Upper lobe of left lung (tissue), 6 donors: ENCODE measurements around the gene MAP1B. TPM values are rescaled to one million over a fixed set of nuclear protein-coding genes. Genes with fewer than 3 reads are reported as not detected.
A peak's percentile ranks its signal among the peaks of the same experiment; 100 is the strongest.

Source experiments
- ATAC-seq, 2 donors: fragments of 200-7000 bp; cut with Tn5 transposase; one replicate each; pipeline ENCODE4 v1.9.1; 2022; ENCODE audit warnings: mild to moderate bottlenecking in 2 of 2, moderate library complexity in 2 of 2; ENCODE audit not compliant: low FRiP score in 2 of 2
- DNase-seq, 2 donors: peaks; one replicate each; pipeline ENCODE4 v3.0.0-alpha.2; 2019 to 2020
- H3K27ac ChIP-seq, 4 donors: fragments of 200-600 bp; sonication (generic); one replicate each; pipeline ENCODE4 v1.5.1; 2016 to 2019
- H3K27me3 ChIP-seq, 4 donors: fragments of 200-600 bp; sonication (generic); one replicate each; pipeline ENCODE4 v1.5.1; 2017 to 2019
- H3K36me3 ChIP-seq, 4 donors: fragments of 200-600 bp; sonication (generic); one replicate each; pipeline ENCODE4 v1.5.1; 2016 to 2019
- H3K4me1 ChIP-seq, 4 donors: fragments of 200-600 bp; sonication (generic); one replicate each; pipeline ENCODE4 v1.5.1; 2018 to 2019
- H3K4me3 ChIP-seq, 4 donors: fragments of 200-600 bp; sonication (generic); one replicate each; pipeline ENCODE4 v1.5.1; 2017 to 2019; ENCODE audit warnings: mild to moderate bottlenecking in 2 of 4, moderate library complexity in 1 of 4
- H3K9me3 ChIP-seq, 4 donors: fragments of 200-600 bp; sonication (generic); one replicate each; pipeline ENCODE4 v1.5.1; 2018 to 2019
- EP300 ChIP-seq, 4 donors: sonication (generic); formaldehyde crosslinking; IDR thresholded peaks; one replicate each; pipeline ENCODE4 v1.5.1; 2017; ENCODE audit warnings: antibody characterized with exemption in 4 of 4, control low read depth in 2 of 4
- POLR2A ChIP-seq, 4 donors: fragments of 450-650 bp; IDR thresholded peaks; one replicate each; pipeline ENCODE4 v1.5.1; 2016 to 2017; ENCODE audit warnings: antibody characterized with exemption in 4 of 4, mild to moderate bottlenecking in 2 of 4
- POLR2AphosphoS5 ChIP-seq, 2 donors: sonication (generic); formaldehyde crosslinking; IDR thresholded peaks; one replicate each; pipeline ENCODE4 v1.5.1; 2017; ENCODE audit warnings: antibody characterized with exemption in 2 of 2
- WGBS, 2 donors: methylation state at CpG; one replicate each; pipeline ENCODE4 v1.1.5; 2017 to 2018; 5-methylcytosine and 5-hydroxymethylcytosine counted together
- total RNA-seq, 6 donors: library from RNA; depleted of rRNA in 4 of 6; stranded (reverse); fragments of >200 nt in 4 of 6; gene quantifications; one replicate each; pipeline versions ENCODE4 v1.1.0 to v1.2.1, GENCODE V29; 2016 to 2021
- TF ChIP-seq, protein P1 (sequence below), 6 experiments: fragments of 450-650 bp in 4 of 6; fragments of 200-600 bp in 2 of 6; sonication (generic) in 2 of 6; IDR thresholded peaks; one replicate each; pipeline ENCODE4 v1.5.1; 2016 to 2019; ENCODE audit warnings: antibody characterized with exemption in 6 of 6
- donor health status: DM: no; HTN: no; CAD: no; lungs with moderate emphysema.
- donor health status: DM: no; HTN: yes; CAD: no; lungs with severe emphysema.

MAP1B gene
- total RNA-seq, 6 donors from 2014 or later, result 21.6 to 59.4 (median 38.0) TPM

DNA sequence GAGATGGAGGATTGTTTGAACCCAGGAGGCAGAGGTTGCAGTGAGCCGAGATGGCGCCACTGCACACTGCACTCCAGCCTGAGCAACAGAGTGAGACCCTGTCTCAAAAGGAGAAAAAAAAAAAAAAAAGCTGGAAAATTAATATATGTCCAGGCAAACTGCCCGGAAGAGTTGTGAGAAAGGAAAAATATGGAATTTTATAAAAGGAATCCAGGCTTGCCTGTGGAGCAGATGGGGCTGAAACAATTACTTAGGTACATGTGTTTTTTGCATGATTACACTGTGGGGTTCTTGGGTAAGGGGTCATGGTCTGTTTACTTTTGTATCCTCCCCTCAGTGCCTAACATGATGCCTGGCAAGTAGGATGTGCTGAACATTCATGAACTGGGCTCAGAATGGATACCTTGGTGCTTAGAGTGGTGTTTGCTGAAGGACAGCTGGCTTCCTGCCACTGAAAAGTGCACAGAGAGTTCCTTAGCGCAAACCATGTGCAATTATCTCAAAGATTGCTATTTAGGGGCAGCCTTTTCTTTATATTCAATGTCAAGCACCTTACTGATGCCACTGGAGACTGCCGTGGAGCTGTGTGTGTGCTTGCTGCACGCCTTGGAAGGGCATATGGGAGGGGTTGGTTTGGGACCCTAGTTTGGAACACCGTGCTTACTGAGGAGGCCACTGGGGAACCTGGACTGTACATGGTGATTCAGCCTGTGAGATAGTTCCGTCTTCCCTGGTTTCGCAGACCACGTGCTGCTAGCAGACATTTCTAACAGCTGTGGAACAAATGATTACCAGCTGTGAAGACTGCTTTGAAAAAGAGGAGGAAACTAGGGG is 78.4 kb downstream of the MAP1B start:
- Histone ChIP-seq H3K27me3 (no peaks in the 10 kb centered on the region), H3K4me3 (no peak overlapping the region), H3K9me3 (no peaks in the 10 kb centered on the region), H3K36me3 (no peaks in the 10 kb centered on the region), H3K4me1 (no peaks in the 10 kb centered on the region), H3K27ac (no peak overlapping the region)
- TF ChIP-seq POLR2A (IDR thresholded peaks at IDR 0.05), result no peak
- TF ChIP-seq, protein P1, sequence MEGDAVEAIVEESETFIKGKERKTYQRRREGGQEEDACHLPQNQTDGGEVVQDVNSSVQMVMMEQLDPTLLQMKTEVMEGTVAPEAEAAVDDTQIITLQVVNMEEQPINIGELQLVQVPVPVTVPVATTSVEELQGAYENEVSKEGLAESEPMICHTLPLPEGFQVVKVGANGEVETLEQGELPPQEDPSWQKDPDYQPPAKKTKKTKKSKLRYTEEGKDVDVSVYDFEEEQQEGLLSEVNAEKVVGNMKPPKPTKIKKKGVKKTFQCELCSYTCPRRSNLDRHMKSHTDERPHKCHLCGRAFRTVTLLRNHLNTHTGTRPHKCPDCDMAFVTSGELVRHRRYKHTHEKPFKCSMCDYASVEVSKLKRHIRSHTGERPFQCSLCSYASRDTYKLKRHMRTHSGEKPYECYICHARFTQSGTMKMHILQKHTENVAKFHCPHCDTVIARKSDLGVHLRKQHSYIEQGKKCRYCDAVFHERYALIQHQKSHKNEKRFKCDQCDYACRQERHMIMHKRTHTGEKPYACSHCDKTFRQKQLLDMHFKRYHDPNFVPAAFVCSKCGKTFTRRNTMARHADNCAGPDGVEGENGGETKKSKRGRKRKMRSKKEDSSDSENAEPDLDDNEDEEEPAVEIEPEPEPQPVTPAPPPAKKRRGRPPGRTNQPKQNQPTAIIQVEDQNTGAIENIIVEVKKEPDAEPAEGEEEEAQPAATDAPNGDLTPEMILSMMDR (IDR thresholded peaks at IDR 0.05), result no peak
- no peak for TF ChIP-seq EP300 (IDR thresholded peaks at IDR 0.05)
- no peak for TF ChIP-seq POLR2AphosphoS5 (IDR thresholded peaks at IDR 0.05)
- ATAC-seq, result peak in 1 of 2 donors; percentile 83
- no peak for DNase-seq
- WGBS, 2 donors, result 81 to 90% methylated on average over 10 of the region's 10 CpGs

DNA sequence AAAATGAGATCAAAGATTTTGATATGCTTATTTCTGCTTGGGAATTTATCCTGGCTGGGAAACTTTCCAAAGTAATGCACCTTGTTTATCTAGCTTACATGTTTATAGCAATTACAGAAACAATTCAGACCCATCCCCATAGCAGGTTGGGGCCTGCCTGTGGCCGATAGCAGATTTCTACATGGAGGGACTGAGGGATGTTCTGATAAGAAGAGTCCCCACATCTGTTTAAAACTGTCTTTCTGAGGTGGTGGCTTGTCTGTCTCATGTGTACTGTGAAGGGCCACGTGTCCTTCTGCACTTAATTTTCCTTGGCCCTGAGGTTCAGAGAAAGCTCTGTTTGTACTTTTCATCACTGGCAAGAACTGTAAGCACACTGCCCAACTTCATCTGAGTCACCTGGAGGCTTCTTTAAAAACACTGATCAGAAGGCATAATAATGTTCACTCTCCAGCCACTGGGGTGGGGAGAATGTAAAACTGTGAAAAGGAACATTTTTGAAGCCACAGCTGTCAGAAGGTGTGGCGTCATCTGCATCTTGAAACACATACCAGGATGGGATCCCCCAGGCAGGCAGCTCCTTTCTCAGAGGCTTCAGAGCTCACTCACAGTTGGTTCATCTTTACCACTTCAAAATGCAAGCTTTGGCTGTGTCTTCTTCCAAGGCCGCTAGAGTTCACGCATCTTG is 80.3 kb downstream of the MAP1B start:
- peak in 1 of 2 donors; percentile 9 for ATAC-seq
- no peak overlapping the region for H3K27ac ChIP-seq
- TF ChIP-seq EP300 (IDR thresholded peaks at IDR 0.05), result no peak
- H3K9me3 ChIP-seq, result no peaks in the 10 kb centered on the region
- H3K4me1 ChIP-seq, result no peaks in the 10 kb centered on the region
- no peak for DNase-seq
- WGBS, 2 donors, result 78 to 95% methylated on average over 5 of the region's 5 CpGs
- no peaks in the 10 kb centered on the region for H3K36me3 ChIP-seq
- H3K4me3 ChIP-seq, result no peak overlapping the region
- H3K27me3 ChIP-seq, result no peaks in the 10 kb centered on the region

DNA sequence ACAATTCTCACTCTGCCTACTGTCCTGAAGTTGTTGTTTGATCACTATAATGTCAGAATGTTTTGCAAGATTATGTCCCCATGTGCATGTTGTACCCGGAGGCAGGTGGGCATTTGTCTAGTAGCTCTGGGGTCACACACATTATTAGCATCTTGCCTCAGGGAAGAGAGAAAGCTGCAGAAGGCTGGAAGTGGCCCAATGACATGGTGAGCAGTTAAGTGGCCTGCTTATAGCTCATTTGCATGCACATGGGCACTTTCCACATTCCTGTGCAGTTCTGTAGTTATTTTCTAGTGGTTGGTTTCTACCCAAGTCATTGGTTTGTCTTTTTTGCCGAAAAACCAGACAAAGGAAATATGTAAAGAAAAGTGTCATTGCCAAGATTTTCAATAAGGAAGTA is 80.9 kb downstream of the MAP1B start:
- no peak overlapping the region for H3K27ac ChIP-seq
- no peak for ATAC-seq
- H3K9me3 ChIP-seq, result no peaks in the 10 kb centered on the region
- WGBS, 2 donors, result 91 to 94% methylated on average over 2 of the region's 2 CpGs
- no peak for DNase-seq
- H3K4me3 ChIP-seq, result no peak overlapping the region
- no peaks in the 10 kb centered on the region for H3K36me3 ChIP-seq
- no peaks in the 10 kb centered on the region for H3K27me3 ChIP-seq
- no peak for TF ChIP-seq EP300 (IDR thresholded peaks at IDR 0.05)
- H3K4me1 ChIP-seq, result no peaks in the 10 kb centered on the region

DNA sequence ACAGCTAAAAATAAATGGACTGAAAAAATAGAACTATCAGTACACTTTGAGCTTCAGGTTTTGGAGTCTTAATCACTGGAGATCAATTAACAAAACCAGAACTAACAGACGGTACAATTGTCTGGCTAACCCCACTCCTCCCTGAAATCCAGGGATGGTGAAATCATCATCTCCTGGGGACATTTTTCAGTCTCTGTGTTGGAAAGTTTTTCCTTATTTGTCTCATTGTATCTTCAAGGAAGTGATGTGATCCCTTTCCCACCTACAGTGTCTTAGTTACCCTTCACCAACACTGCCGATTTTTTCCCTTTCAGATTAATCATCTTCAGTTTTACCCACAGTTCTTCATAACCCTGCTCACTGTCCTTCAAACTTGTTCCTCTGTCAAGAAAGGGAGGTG is 81.9 kb downstream of the MAP1B start:
- no peak overlapping the region for H3K27ac ChIP-seq
- no peaks in the 10 kb centered on the region for H3K36me3 ChIP-seq
- TF ChIP-seq EP300 (IDR thresholded peaks at IDR 0.05), result no peak
- TF ChIP-seq, protein P1 (IDR thresholded peaks at IDR 0.05), result no peak
- no peak for TF ChIP-seq POLR2AphosphoS5 (IDR thresholded peaks at IDR 0.05)
- no peak for TF ChIP-seq POLR2A (IDR thresholded peaks at IDR 0.05)
- DNase-seq (no peak), ATAC-seq (peak in 1 of 2 donors; percentile 81)
- no peaks in the 10 kb centered on the region for H3K4me1 ChIP-seq
- H3K4me3 ChIP-seq, result no peak overlapping the region
- no peaks in the 10 kb centered on the region for H3K27me3 ChIP-seq
- WGBS, 2 donors, result 94 to 96% methylated on average over 2 of the region's 2 CpGs
- no peaks in the 10 kb centered on the region for H3K9me3 ChIP-seq

DNA sequence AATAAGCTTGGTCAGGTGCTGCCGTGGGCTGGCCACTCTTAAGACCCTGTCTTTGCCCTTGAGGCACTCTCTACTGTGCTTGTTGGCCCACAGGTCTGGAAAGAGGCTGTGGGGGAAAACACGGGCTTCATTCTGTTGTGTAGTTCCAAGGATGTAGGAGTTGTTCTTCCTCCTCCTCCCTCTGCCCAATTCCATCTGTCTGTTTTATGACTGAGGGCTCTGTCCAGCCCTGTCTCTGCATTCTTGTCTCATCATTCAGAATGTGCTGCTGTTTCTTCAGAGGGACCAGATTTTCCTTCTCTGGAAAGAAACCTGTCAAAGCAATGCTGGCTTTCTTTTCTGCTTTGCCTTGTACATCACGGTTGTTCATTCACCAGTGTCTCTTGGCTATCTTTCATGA is 84.1 kb downstream of the MAP1B start:
- H3K4me3 ChIP-seq, result no peak overlapping the region
- TF ChIP-seq, protein P1 (IDR thresholded peaks at IDR 0.05), result no peak
- TF ChIP-seq EP300 (IDR thresholded peaks at IDR 0.05) (no peak), POLR2A (IDR thresholded peaks at IDR 0.05) (no peak), POLR2AphosphoS5 (IDR thresholded peaks at IDR 0.05) (no peak)
- ATAC-seq (no peak), DNase-seq (no peak)
- H3K4me1 ChIP-seq, result no peaks in the 10 kb centered on the region
- whole genome bisulfite sequencing, 2 donors, result 80 to 84% methylated on average over 3 of the region's 3 CpGs
- no peaks in the 10 kb centered on the region for H3K36me3 ChIP-seq
- H3K9me3 ChIP-seq, result no peaks in the 10 kb centered on the region
- no peak overlapping the region for H3K27ac ChIP-seq
- no peaks in the 10 kb centered on the region for H3K27me3 ChIP-seq
